H9 (cell line): Measurements from ENCODE around the gene SORCS2. TPM values are rescaled to one million over a fixed set of nuclear protein-coding genes. Genes with fewer than 3 reads are reported as not detected.

Experiments
- DNase-seq: peaks from one replicate; pipeline ENCODE4 v3.0.0-alpha.2; 2017
- H2AFZ ChIP-seq: one replicate; pipeline ENCODE4 v1.6.1; 2013; ENCODE audit warnings: mild to moderate bottlenecking, low read length, control low read depth, moderate library complexity
- H2AK5ac ChIP-seq: 2 replicates; pipeline ENCODE4 v1.6.1; 2013; ENCODE audit warnings: low read length, control low read depth, mixed read lengths; ENCODE audit not compliant: insufficient read length
- H2BK120ac ChIP-seq: one replicate; pipeline ENCODE4 v1.6.1; 2013; ENCODE audit warnings: low read depth, mild to moderate bottlenecking, low read length, control low read depth, inconsistent platforms; ENCODE audit not compliant: poor library complexity, severe bottlenecking
- H2BK12ac ChIP-seq: 2 replicates; pipeline ENCODE4 v1.6.1; 2013; ENCODE audit warnings: low read length, control low read depth, mixed read lengths, low read depth; ENCODE audit not compliant: insufficient read length
- H2BK15ac ChIP-seq: 2 replicates; pipeline ENCODE4 v1.6.1; 2013; ENCODE audit warnings: low read depth, low read length, control low read depth
- H2BK20ac ChIP-seq: one replicate; pipeline ENCODE4 v1.6.1; 2013; ENCODE audit warnings: low read depth, mild to moderate bottlenecking, low read length, control low read depth, inconsistent platforms; ENCODE audit not compliant: poor library complexity, severe bottlenecking
- H2BK5ac ChIP-seq: 2 replicates; pipeline ENCODE4 v1.6.1; 2013; ENCODE audit warnings: low read length, control low read depth, mixed read lengths; ENCODE audit not compliant: insufficient read length
- H3K14ac ChIP-seq: 2 replicates; pipeline ENCODE4 v1.6.1; 2013; ENCODE audit warnings: low read length, control low read depth; ENCODE audit not compliant: insufficient read depth
- H3K18ac ChIP-seq: 2 replicates; pipeline ENCODE4 v1.6.1; 2013; ENCODE audit warnings: low read depth, mild to moderate bottlenecking, mixed read lengths, low read length, control low read depth; ENCODE audit not compliant: insufficient read length
- H3K23ac ChIP-seq: 2 replicates; pipeline ENCODE4 v1.6.1; 2013; ENCODE audit warnings: low read length, control low read depth, mixed read lengths, low read depth; ENCODE audit not compliant: insufficient read length
- H3K23me2 ChIP-seq: 2 replicates; pipeline ENCODE4 v1.6.1; 2013; ENCODE audit warnings: low read depth, mild to moderate bottlenecking, mixed read lengths, low read length, control low read depth; ENCODE audit not compliant: insufficient read length, poor library complexity, severe bottlenecking
- H3K27ac ChIP-seq: 2 replicates; pipeline ENCODE4 v1.5.1; 2013; ENCODE audit warnings: low read length, control low read depth, mixed read lengths, low read depth; ENCODE audit not compliant: insufficient read length
- H3K27me3 ChIP-seq: 2 replicates; pipeline ENCODE4 v1.6.1; 2013; ENCODE audit warnings: low read length, control low read depth, inconsistent platforms; ENCODE audit not compliant: insufficient read depth
- H3K4ac ChIP-seq: 2 replicates; pipeline ENCODE4 v1.6.1; 2013; ENCODE audit warnings: low read depth, mild to moderate bottlenecking, control low read depth, inconsistent platforms, low read length, moderate library complexity
- H3K4me1 ChIP-seq: 2 replicates; pipeline ENCODE4 v1.6.1; 2013; ENCODE audit warnings: low read length, control low read depth, inconsistent platforms; ENCODE audit not compliant: insufficient read depth
- H3K4me2 ChIP-seq: 2 replicates; pipeline ENCODE4 v1.6.1; 2013; ENCODE audit warnings: low read length, control low read depth, mixed read lengths; ENCODE audit not compliant: insufficient read length, insufficient read depth
- H3K56ac ChIP-seq: 2 replicates; pipeline ENCODE4 v1.6.1; 2013; ENCODE audit warnings: low read depth, mild to moderate bottlenecking, mixed read lengths, low read length, control low read depth; ENCODE audit not compliant: insufficient read length
- H3K79me1 ChIP-seq: 2 replicates; pipeline ENCODE4 v1.6.1; 2013; ENCODE audit warnings: low read depth, mild to moderate bottlenecking, moderate library complexity, low read length, control low read depth, inconsistent platforms; ENCODE audit not compliant: insufficient read depth, poor library complexity, severe bottlenecking
- H3K79me2 ChIP-seq: 2 replicates; pipeline ENCODE4 v1.6.1; 2013; ENCODE audit warnings: low read length, control low read depth, inconsistent platforms; ENCODE audit not compliant: insufficient read depth
- H3K9ac ChIP-seq: 2 replicates; pipeline ENCODE4 v1.6.1; 2013; ENCODE audit warnings: low read length, control low read depth, mixed read lengths; ENCODE audit not compliant: insufficient read length; ENCODE audit errors: extremely low read depth
- H3K9me3 ChIP-seq: one replicate; pipeline ENCODE4 v1.6.1; 2013; ENCODE audit warnings: low read depth, low read length, inconsistent platforms; ENCODE audit not compliant: control insufficient read depth
- H3T11ph ChIP-seq: one replicate; pipeline ENCODE4 v1.6.1; 2013; ENCODE audit warnings: mild to moderate bottlenecking, low read length, control low read depth, inconsistent platforms
- H4K20me1 ChIP-seq: one replicate; pipeline ENCODE4 v1.6.1; 2013; ENCODE audit not compliant: control insufficient read depth, insufficient read length, insufficient read depth
- H4K5ac ChIP-seq: 2 replicates; pipeline ENCODE4 v1.6.1; 2013; ENCODE audit warnings: low read depth, mild to moderate bottlenecking, mixed read lengths, low read length, control low read depth; ENCODE audit not compliant: insufficient read length
- H4K8ac ChIP-seq: replicated peaks from 2 replicates; pipeline ENCODE4 v1.6.1; 2013; ENCODE audit warnings: low read length, control low read depth, mixed read lengths, low read depth; ENCODE audit not compliant: insufficient read length
- H4K91ac ChIP-seq: 2 replicates; pipeline ENCODE4 v1.6.1; 2013; ENCODE audit warnings: low read depth, mild to moderate bottlenecking, moderate library complexity, mixed read lengths, low read length, control low read depth; ENCODE audit not compliant: insufficient read length
- H3K27ac Mint-ChIP-seq, 3 experiments: 2 replicates in 2 of 3; 3 replicates in 1 of 3; pipeline ENCODE4 v1.8.0; 2020 to 2021; ENCODE audit warnings: mixed read lengths in 3 of 3, mild to moderate bottlenecking in 1 of 3, moderate library complexity in 1 of 3
- H3K27me3 Mint-ChIP-seq: 2 replicates; pipeline ENCODE4 v1.8.0; 2021; ENCODE audit warnings: low read depth, mild to moderate bottlenecking, moderate library complexity, mixed read lengths
- H3K36me3 Mint-ChIP-seq, 3 experiments: 2 replicates in 2 of 3; 3 replicates in 1 of 3; pipeline ENCODE4 v1.8.0; 2020 to 2021; ENCODE audit warnings: low read depth in 3 of 3, mixed read lengths in 3 of 3; ENCODE audit not compliant: insufficient read depth in 1 of 3
- H3K4me1 Mint-ChIP-seq, 2 experiments: 2 replicates each; pipeline ENCODE4 v1.8.0; 2020; ENCODE audit warnings: mixed read lengths in 2 of 2
- H3K4me3 Mint-ChIP-seq, 2 experiments: 2 replicates in 1 of 2; 3 replicates in 1 of 2; pipeline ENCODE4 v1.8.0; 2020 to 2021; ENCODE audit warnings: mild to moderate bottlenecking in 2 of 2, mixed read lengths in 2 of 2, moderate library complexity in 1 of 2
- H3K9me3 Mint-ChIP-seq, 2 experiments: 2 replicates in 1 of 2; 3 replicates in 1 of 2; pipeline ENCODE4 v1.8.0; 2020; ENCODE audit warnings: mild to moderate bottlenecking in 2 of 2, mixed read lengths in 2 of 2, moderate library complexity in 1 of 2
- WGBS: extraction: QIAGEN DNeasy Blood & Tissue Kit; methylation state at CpG from one replicate; pipeline ENCODE4 v1.1.7; 2013; ENCODE audit warnings: missing lambda C conversion rate, low lambda C conversion rate, mixed read lengths; ENCODE audit not compliant: insufficient read length; ENCODE audit errors: extremely low coverage; 5-methylcytosine and 5-hydroxymethylcytosine counted together
- total RNA-seq: library from RNA; stranded (reverse); gene quantifications from 2 replicates; pipeline ENCODE4 v1.2.1, GENCODE V29; 2021
- TF ChIP-seq, protein P1 (sequence below): fragments of 200-600 bp; sonication (generic); conservative IDR thresholded peaks from 3 replicates; pipeline ENCODE4 v1.8.0; 2021; ENCODE audit warnings: antibody characterized with exemption, mild to moderate bottlenecking

The SORCS2 gene
- total RNA-seq, 1 experiment from 2014 or later = 0.57 TPM

GRCh38 chr4:7394681-7395451 is 202.5 kb downstream of the SORCS2 start:
- no peak overlapping the region for H3K18ac ChIP-seq
- Mint-ChIP-seq H3K27me3 (peaks cover 18% of the 10 kb centered on the region), H3K27ac (no peak overlapping the region), H3K4me1 (peaks cover 2 to 9% of the 10 kb centered on the region in 2 experiments; a peak in 3 of 4 replicates), H3K36me3 (no peaks in the 10 kb centered on the region), H3K4me3 (no peak overlapping the region), H3K9me3 (no peaks in the 10 kb centered on the region)
- H3K4ac ChIP-seq = no peak overlapping the region
- H2BK120ac ChIP-seq = no peak overlapping the region
- H3K56ac ChIP-seq = no peak overlapping the region
- H2BK5ac ChIP-seq = no peak overlapping the region
- no peaks in the 10 kb centered on the region; the same call in 1 of the 2 replicates for H3K27me3 ChIP-seq
- H3K9ac ChIP-seq = no peak overlapping the region
- no peaks in the 10 kb centered on the region for H3K4me1 ChIP-seq
- no peak overlapping the region for H2BK12ac ChIP-seq
- H2BK15ac ChIP-seq = no peak overlapping the region
- no peak overlapping the region for H4K91ac ChIP-seq
- peak; percentile 16 for DNase-seq
- no peak overlapping the region for H3T11ph ChIP-seq
- WGBS = no CpG with 5 or more reads among the region's 21 CpGs
- H3K4me2 ChIP-seq = no peak overlapping the region
- H4K20me1 ChIP-seq = no peaks in the 10 kb centered on the region
- H3K23ac ChIP-seq = no peak overlapping the region
- H2AK5ac ChIP-seq = no peak overlapping the region
- no peaks in the 10 kb centered on the region for H3K9me3 ChIP-seq
- no peak overlapping the region for H3K27ac ChIP-seq
- no peaks in the 10 kb centered on the region for H3K23me2 ChIP-seq
- TF ChIP-seq, protein P1, sequence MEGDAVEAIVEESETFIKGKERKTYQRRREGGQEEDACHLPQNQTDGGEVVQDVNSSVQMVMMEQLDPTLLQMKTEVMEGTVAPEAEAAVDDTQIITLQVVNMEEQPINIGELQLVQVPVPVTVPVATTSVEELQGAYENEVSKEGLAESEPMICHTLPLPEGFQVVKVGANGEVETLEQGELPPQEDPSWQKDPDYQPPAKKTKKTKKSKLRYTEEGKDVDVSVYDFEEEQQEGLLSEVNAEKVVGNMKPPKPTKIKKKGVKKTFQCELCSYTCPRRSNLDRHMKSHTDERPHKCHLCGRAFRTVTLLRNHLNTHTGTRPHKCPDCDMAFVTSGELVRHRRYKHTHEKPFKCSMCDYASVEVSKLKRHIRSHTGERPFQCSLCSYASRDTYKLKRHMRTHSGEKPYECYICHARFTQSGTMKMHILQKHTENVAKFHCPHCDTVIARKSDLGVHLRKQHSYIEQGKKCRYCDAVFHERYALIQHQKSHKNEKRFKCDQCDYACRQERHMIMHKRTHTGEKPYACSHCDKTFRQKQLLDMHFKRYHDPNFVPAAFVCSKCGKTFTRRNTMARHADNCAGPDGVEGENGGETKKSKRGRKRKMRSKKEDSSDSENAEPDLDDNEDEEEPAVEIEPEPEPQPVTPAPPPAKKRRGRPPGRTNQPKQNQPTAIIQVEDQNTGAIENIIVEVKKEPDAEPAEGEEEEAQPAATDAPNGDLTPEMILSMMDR = no peak
- H2BK20ac ChIP-seq = no peak overlapping the region
- H3K79me2 ChIP-seq = no peaks in the 10 kb centered on the region
- H3K14ac ChIP-seq = no peak overlapping the region; the same call in 1 of the 2 replicates
- no peak overlapping the region for H4K5ac ChIP-seq
- H2AFZ ChIP-seq = no peak overlapping the region
- no peaks in the 10 kb centered on the region for H3K79me1 ChIP-seq
- H4K8ac ChIP-seq = no peak overlapping the region
